GM10266 (cell line): ENCODE data around the gene TAF1D.
"Not testable (repeated sequence)": the region's sequence is repeated elsewhere in the genome, so short reads cannot be mapped to it uniquely, and the experiment has no call there.

Experiments used
- DNase-seq: peaks from one replicate; pipeline ENCODE4 v3.0.0; 2012; ENCODE audit errors: extremely low spot score
- TF ChIP-seq, protein P1 (sequence below): IDR thresholded peaks from 2 replicates; pipeline ENCODE4 v1.5.1; 2012; ENCODE audit warnings: mild to moderate bottlenecking, low read depth; ENCODE audit not compliant: control insufficient read depth, insufficient read depth; ENCODE audit errors: missing control alignments

TAF1D gene

DNA sequence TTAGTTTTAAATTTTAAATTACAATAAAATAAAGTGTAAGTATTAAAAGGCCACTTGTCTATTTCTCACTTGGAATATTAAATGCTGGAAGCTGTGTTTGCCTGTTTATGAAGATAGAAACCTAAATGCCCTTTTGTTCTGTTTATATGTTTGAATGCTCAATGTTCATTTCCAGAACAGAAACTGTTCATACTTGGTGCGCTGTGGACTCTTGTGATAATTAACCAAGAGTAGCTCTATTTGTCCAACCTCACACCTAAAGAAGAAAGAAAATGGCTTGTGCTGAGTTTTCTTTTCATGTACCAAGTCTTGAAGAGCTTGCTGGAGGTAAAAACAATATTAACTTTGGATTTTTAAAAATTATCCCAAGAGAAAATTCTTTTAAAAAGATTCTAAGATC lies 5.8 kb upstream of the TAF1D start:
- TF ChIP-seq, protein P1, sequence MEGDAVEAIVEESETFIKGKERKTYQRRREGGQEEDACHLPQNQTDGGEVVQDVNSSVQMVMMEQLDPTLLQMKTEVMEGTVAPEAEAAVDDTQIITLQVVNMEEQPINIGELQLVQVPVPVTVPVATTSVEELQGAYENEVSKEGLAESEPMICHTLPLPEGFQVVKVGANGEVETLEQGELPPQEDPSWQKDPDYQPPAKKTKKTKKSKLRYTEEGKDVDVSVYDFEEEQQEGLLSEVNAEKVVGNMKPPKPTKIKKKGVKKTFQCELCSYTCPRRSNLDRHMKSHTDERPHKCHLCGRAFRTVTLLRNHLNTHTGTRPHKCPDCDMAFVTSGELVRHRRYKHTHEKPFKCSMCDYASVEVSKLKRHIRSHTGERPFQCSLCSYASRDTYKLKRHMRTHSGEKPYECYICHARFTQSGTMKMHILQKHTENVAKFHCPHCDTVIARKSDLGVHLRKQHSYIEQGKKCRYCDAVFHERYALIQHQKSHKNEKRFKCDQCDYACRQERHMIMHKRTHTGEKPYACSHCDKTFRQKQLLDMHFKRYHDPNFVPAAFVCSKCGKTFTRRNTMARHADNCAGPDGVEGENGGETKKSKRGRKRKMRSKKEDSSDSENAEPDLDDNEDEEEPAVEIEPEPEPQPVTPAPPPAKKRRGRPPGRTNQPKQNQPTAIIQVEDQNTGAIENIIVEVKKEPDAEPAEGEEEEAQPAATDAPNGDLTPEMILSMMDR: no peak
- peak; percentile 12 for DNase-seq

DNA sequence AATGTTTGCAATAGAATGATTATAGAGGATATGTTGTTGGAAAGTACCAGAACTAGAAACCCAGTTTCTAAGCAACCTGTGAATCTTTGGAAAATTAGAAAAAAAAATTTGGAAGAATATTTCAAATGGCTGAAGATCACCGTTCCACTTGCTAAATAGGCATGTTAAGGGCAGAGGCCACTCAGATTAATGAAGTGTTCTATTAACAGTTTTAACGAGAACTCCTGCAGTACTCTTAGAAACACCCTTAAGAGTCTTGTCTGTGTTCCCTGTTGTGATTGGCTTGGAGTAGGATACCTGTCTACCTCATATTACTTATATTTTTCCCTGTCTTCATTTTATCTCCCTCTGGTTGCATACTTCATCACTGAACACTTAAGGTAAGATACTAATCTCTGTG lies 4.8 kb upstream of the TAF1D start:
- TF ChIP-seq, protein P1: no peak
- no peak for DNase-seq

DNA sequence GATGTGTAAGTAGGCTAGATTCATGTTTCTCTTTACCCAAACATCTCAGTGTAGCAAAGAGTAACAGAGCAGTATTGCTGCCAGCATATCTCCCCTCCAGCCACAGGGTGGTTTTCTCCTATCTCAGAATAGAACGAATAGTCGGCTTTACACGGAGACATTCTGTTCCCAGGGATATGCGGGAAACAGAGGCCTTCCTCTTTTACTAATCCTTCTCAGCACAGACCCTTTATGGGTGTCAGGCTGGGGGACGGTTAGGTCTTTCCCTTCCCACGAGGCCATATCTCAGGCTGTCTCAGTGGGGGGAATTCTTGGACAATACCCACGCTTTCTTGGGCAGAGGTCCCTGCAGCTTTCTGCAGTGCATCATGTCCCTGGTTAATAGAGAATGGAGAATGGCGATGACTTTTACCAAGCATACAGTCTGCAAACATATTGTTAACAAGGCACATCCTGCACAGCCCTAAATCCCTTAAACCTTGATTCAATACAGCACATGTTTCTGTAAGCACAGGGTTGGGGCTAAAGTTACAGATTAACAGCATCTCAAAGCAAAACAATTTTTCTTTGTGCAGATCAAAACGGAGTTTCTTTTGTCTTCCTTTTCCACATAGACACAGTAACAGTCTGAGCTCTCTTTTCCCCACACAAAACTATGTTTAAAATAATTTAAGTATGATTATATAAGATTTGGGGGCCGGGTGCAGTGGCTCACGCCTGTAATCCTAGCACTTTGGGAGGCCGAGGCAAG lies 3.9 kb upstream of the TAF1D start:
- DNase-seq: not testable (repeated sequence)

DNA sequence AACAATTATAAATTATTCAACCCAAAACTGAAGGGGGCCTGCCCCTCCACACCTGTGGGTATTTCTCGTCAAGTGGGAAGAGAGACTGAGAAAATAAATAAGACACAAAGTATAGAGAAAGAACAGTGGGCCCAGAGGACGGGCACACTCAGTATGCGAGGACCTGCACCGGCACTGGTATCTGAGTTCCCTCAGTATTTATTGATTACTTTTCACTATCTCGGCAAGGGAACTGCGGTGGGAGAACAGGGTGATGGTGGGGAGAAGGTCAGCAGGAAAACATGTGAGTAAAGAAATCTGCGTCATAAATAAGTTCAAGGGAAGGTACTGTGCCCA lies 3.3 kb upstream of the TAF1D start:
- TF ChIP-seq, protein P1: no peak

DNA sequence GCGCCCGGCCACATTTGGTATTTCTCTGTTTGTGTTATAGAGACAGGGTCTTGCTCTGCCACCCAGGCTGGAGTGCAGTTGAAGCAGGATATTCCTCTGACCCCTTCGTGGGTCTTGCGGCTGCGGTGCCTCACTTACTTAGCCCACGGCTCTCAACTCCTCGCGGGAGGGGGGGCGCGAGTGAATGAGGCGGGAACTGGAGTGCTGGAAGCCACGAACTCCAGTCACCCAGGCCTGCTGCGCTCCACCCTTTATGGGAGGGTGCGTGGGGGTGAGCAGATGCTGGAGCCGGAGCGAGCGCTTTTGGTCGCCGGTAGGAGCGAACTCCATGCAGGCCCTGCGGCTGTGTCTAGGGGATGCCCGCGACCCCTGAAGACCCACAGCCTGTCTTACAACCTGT lies 2.0 kb upstream of the TAF1D start:
- no peak for DNase-seq
- TF ChIP-seq, protein P1: no peak

More for the DNA sequence above, 3.3 kb upstream of the TAF1D start:
- DNase-seq: no peak

DNA sequence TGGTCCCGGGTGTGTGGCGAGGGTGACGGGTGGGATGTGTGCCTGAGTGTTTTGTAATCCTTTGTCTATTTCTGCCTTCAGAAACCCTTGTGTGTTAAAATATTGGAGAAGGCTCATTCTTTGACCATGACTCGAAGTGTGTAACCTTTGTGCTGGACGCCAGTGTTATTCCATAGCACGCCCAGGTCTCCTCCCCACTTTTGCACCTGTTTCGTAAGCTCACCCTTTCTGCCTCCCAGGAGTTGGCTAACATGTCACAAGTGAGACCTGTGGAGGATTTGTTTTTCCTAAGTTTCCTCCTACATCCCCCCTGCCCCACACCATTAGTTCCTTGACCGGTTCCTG lies 559 bp upstream of the TAF1D start:
- TF ChIP-seq, protein P1: no peak
- peak; percentile 27 for DNase-seq

DNA sequence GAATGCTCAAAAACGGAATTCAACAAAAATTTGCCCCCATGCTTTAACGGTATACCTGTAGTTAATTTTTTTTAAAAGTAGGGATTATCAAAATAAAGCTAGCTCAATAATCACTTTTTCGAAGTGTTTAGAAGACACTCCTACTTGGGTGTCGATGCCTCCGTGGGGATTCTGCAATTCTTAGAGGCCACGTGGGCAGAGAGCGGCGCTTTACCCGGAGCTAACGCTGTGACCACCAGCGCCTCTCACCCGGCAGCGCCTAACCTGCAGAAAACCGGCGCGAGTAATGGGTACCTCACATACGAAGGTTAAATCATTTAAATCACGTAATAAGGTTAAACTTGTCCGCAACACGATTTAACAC lies 583 bp downstream of the TAF1D start:
- peak; percentile 24 for DNase-seq
- TF ChIP-seq, protein P1: no peak
